AG04449 (cell line): Measurements from ENCODE around the gene CASP3.

Experiments used
- CTCF ChIA-PET: fragments of 350-600 bp; formaldehyde crosslinking; extraction: SDS; loops from one replicate; lab custom pipeline; 2021; ENCODE audit warnings: antibody characterized with exemption; lab: Yijun Ruan, JAX
- POLR2A ChIA-PET: fragments of 400-600, 350-600 bp; formaldehyde crosslinking; extraction: SDS; loops from one replicate; lab custom pipeline; 2020; ENCODE audit warnings: antibody characterized with exemption, inconsistent platforms; lab: Yijun Ruan, JAX
- DNase-seq: peaks from one replicate; pipeline ENCODE4 v3.0.0-alpha.2; 2010; ENCODE audit warnings: low read depth, low spot score
- H3K4me3 ChIP-seq: 2 replicates; pipeline ENCODE4 v1.5.1; 2011; ENCODE audit warnings: low read depth, mild to moderate bottlenecking, control low read depth, low read length
- CTCF ChIP-seq: IDR thresholded peaks from one replicate; pipeline ENCODE4 v1.5.1; 2011; ENCODE audit warnings: mild to moderate bottlenecking, moderate library complexity, low read length, control low read depth, inconsistent platforms; ENCODE audit not compliant: insufficient read depth; ENCODE audit errors: missing control alignments

CASP3 gene

GRCh38 chr4:184648313-184649025 is 778 bp downstream of the CASP3 start:
- DNase-seq = no peak
- H3K4me3 ChIP-seq = peak overlapping the region; percentile 75
- CTCF ChIA-PET = interaction anchor here (1.1 to 2.7 kb wide), 4 partner anchors 8 to 385 kb away, joined by 3 to 12 read pairs (median 4); partner anchors contain the start of gene ACSL1
- POLR2A ChIA-PET = interaction anchor here (0.6 to 1.6 kb wide), 4 partner anchors 8 to 384 kb away, joined by 3 to 4 read pairs (median 4); partner anchors contain the start of gene CENPU
- TF ChIP-seq CTCF = no peak

GRCh38 chr4:184648054-184648312 is 1.3 kb downstream of the CASP3 start:
- ChIA-PET CTCF (interaction anchor here (1.1 to 2.7 kb wide), 3 partner anchors 178 to 384 kb away, joined by 3 to 12 read pairs (median 5); partner anchors contain the start of gene ACSL1), POLR2A (interaction anchor here (0.8 kb wide), 1 partner anchor 384 kb away, joined by 3 read pairs; no protein-coding TSS in a partner anchor)
- peak overlapping the region; percentile 75 for H3K4me3 ChIP-seq
- no peak for TF ChIP-seq CTCF
- DNase-seq = no peak

- ChIA-PET POLR2A (no interaction called here), CTCF (interaction anchor here (1.2 to 2.7 kb wide), 2 partner anchors 98 to 384 kb away, joined by 3 to 12 read pairs; no protein-coding TSS in a partner anchor)
- no peak for TF ChIP-seq CTCF
- no peak for DNase-seq
- H3K4me3 ChIP-seq = peak overlapping the region; percentile 75
Measured at GRCh38 chr4:184647266-184648053, 1.8 kb downstream of the CASP3 start.

- no peak for DNase-seq
- no peak overlapping the region for H3K4me3 ChIP-seq
- CTCF ChIA-PET = interaction anchor here (0.8 kb wide), 1 partner anchor 358 kb away, joined by 4 read pairs; no protein-coding TSS in a partner anchor
- no peak for TF ChIP-seq CTCF
- POLR2A ChIA-PET = no interaction called here
Measured at GRCh38 chr4:184645904-184646610, 3.2 kb downstream of the CASP3 start.

GRCh38 chr4:184644553-184645307 is 4.5 kb downstream of the CASP3 start:
- no peak for DNase-seq
- H3K4me3 ChIP-seq = no peak overlapping the region
- ChIA-PET POLR2A (no interaction called here), CTCF (interaction anchor here (0.8 to 1.4 kb wide), 2 partner anchors 8 to 101 kb away, joined by 3 to 5 read pairs; no protein-coding TSS in a partner anchor)
- no peak for TF ChIP-seq CTCF
